PC-9 (cell line): ENCODE results near the gene FCGR2B. TPM values are rescaled to one million over a fixed set of nuclear protein-coding genes. Genes with fewer than 3 reads are reported as not detected.
A peak's percentile ranks its signal among the peaks of the same experiment; 100 is the strongest.
"Not testable (repeated sequence)": the region's sequence is repeated elsewhere in the genome, so short reads cannot be mapped to it uniquely, and the experiment has no call there.

ENCODE experiments used
- BruUV-seq: library from RNA; stranded (reverse); fragments of 400-500 nt; replicated peaks from 2 replicates; lab custom pipeline; 2021; lab: Mats Ljungman, UMichigan
- CTCF ChIA-PET: fragments of 300-600 bp; sonication (Branson Sonifier 250); formaldehyde crosslinking; loops from one replicate; lab custom pipeline; 2022; ENCODE audit warnings: antibody characterized with exemption; lab: Charles Lee
- POLR2A ChIA-PET: fragments of 300-600 bp; sonication (Branson Sonifier 250); formaldehyde crosslinking; loops from one replicate; lab custom pipeline; 2022; ENCODE audit warnings: antibody characterized with exemption; ENCODE audit not compliant: unreplicated experiment; lab: Charles Lee
- DNase-seq, 2 experiments: peaks; one replicate each; pipeline versions ENCODE4 v3.0.0 to v3.0.0-alpha.2; 2015 to 2022; ENCODE audit warnings: mixed read lengths in 1 of 2
- H2AFZ ChIP-seq: fragments of 200-600 bp; sonication (generic); 2 replicates; pipeline ENCODE4 v1.8.1; 2017; ENCODE audit warnings: antibody characterized with exemption
- H3F3A ChIP-seq: fragments of 200-600 bp; sonication (generic); 2 replicates; pipeline ENCODE4 v1.8.1; 2017; ENCODE audit warnings: antibody characterized with exemption, mild to moderate bottlenecking, low read depth; ENCODE audit not compliant: insufficient read depth
- H3K27ac ChIP-seq: fragments of 200-600 bp; sonication (generic); 2 replicates; pipeline ENCODE4 v1.6.1; 2016; ENCODE audit warnings: mixed run types
- H3K27me3 ChIP-seq: fragments of 200-600 bp; sonication (generic); 2 replicates; pipeline ENCODE4 v1.6.1; 2016; ENCODE audit warnings: low read depth, mixed run types; ENCODE audit not compliant: insufficient read depth
- H3K36me3 ChIP-seq: fragments of 200-600 bp; sonication (generic); 2 replicates; pipeline ENCODE4 v1.6.1; 2016; ENCODE audit warnings: low read depth, mixed run types
- H3K4me1 ChIP-seq: fragments of 200-600 bp; sonication (generic); replicated peaks from 2 replicates; pipeline ENCODE4 v1.6.1; 2016; ENCODE audit warnings: mixed run types; ENCODE audit not compliant: insufficient read depth
- H3K4me2 ChIP-seq: fragments of 200-600 bp; sonication (generic); 2 replicates; pipeline ENCODE4 v1.6.1; 2017; ENCODE audit warnings: mixed run types
- H3K4me3 ChIP-seq: fragments of 200-600 bp; sonication (generic); 2 replicates; pipeline ENCODE4 v1.6.1; 2016; ENCODE audit warnings: mixed run types
- H3K79me2 ChIP-seq: fragments of 200-600 bp; sonication (generic); 2 replicates; pipeline ENCODE4 v1.6.1; 2017; ENCODE audit warnings: low read depth, mixed run types
- H3K9me2 ChIP-seq: fragments of 200-600 bp; sonication (generic); 2 replicates; pipeline ENCODE4 v1.8.1; 2017; ENCODE audit warnings: mild to moderate bottlenecking; ENCODE audit not compliant: insufficient read depth
- H3K9me3 ChIP-seq: fragments of 200-600 bp; sonication (generic); 2 replicates; pipeline ENCODE4 v1.8.1; 2016; ENCODE audit warnings: low read depth; ENCODE audit not compliant: insufficient read depth
- H4K20me1 ChIP-seq: fragments of 200-600 bp; sonication (generic); 2 replicates; pipeline ENCODE4 v1.8.1; 2017; ENCODE audit not compliant: insufficient read depth
- EZH2 ChIP-seq: fragments of 200-600 bp; sonication (generic); IDR thresholded peaks from 2 replicates; pipeline ENCODE4 v1.8.0; 2017; ENCODE audit warnings: antibody characterized with exemption, low read depth
- intact Hi-C: fragments of 100-400 bp; cut with micrococcal nuclease; formaldehyde crosslinking; loops from one replicate; pipeline ENCODE4 v1.10.0; 2022; ENCODE audit not compliant: unreplicated experiment
- total RNA-seq: library from RNA; stranded (reverse); gene quantifications from 2 replicates; pipeline ENCODE4 v1.2.3, GENCODE V29; 2021
- TF ChIP-seq, protein P1 (sequence below): fragments of 200-600 bp; sonication (generic); conservative IDR thresholded peaks from 2 replicates; pipeline ENCODE4 v1.6.1; 2017; ENCODE audit warnings: mixed run types, antibody characterized with exemption, mild to moderate bottlenecking, moderate library complexity

The FCGR2B gene
- total RNA-seq, 1 experiment from 2014 or later, result not detected

DNA sequence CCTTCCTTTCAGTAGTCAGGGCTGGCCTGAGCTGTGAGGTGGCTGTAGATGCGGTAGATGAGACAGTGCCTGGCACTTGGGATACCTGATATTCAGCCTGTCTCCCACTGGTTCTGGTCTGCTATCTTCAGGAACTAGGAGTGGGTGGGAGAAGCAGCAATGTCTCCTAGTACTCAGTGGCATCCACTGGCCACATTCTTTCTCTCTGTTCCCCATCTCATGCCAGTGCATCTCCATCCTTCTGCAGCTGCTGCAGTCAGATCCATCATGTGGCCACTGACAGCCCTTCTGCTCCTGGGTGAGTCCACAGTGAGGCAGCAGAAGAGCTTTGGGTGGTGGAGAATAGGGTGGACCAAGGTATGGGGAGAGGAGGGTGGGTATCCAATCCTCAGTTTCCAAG lies 59.5 kb downstream of the FCGR2B start:
- no peak overlapping the region for H3K4me2 ChIP-seq

DNA sequence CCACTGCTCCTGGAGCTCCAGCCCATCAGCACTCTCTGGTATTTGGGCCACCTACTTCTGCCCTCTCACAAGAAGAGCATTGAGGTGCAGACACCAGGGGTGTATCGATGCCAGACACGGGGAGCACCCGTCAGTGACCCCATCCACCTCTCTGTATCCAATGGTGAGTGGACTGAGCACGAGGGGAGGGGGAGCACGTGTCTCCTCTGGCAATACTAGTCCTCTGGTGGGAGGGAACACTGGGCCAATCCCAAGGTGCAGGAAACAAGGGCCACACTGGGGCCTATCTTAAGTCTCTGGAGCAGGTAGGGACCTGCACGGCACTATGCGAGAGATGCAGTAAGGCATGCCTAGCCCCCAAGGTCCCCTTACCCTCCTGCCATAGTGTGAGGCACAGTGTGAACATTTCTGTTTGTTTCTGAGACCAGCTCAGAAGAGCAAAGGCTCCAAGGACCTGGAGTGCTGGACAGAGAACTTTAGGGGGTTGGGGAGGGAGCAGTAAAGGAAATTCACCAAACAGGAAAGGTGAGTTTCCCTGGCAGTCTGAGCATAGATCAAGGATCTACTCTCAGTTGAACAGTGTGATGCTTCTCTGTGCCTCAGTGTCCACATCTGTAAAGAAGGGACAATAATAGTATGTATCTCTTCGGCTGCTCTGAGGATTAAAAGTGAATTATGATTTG lies 60.7 kb downstream of the FCGR2B start:
- peaks cover 18% of the 10 kb centered on the region for H3K79me2 ChIP-seq
- peak; percentile 20 to 61 for DNase-seq
- intact Hi-C loops, result no loop called here
- no peaks in the 10 kb centered on the region for H3K27me3 ChIP-seq
- H2AFZ ChIP-seq, result no peak overlapping the region
- POLR2A ChIA-PET, result no interaction called here
- H3K27ac ChIP-seq, result no peak overlapping the region
- peaks cover 49% of the 10 kb centered on the region for H3K4me1 ChIP-seq
- H3K36me3 ChIP-seq, result no peaks in the 10 kb centered on the region
- peak overlapping the region; percentile 32 for H3K4me2 ChIP-seq
- H3F3A ChIP-seq, result 0 out of 2 replicates have a peak, but pooled peaks cover 4% of the 10 kb centered on the region
- CTCF ChIA-PET, result no interaction called here
- H3K9me2 ChIP-seq, result no peaks in the 10 kb centered on the region
- H3K9me3 ChIP-seq, result no peaks in the 10 kb centered on the region
- no TSS peak for BruUV-seq
- H4K20me1 ChIP-seq, result no peaks in the 10 kb centered on the region
- H3K4me3 ChIP-seq, result no peak overlapping the region
- no peak for TF ChIP-seq EZH2
- TF ChIP-seq, protein P1, sequence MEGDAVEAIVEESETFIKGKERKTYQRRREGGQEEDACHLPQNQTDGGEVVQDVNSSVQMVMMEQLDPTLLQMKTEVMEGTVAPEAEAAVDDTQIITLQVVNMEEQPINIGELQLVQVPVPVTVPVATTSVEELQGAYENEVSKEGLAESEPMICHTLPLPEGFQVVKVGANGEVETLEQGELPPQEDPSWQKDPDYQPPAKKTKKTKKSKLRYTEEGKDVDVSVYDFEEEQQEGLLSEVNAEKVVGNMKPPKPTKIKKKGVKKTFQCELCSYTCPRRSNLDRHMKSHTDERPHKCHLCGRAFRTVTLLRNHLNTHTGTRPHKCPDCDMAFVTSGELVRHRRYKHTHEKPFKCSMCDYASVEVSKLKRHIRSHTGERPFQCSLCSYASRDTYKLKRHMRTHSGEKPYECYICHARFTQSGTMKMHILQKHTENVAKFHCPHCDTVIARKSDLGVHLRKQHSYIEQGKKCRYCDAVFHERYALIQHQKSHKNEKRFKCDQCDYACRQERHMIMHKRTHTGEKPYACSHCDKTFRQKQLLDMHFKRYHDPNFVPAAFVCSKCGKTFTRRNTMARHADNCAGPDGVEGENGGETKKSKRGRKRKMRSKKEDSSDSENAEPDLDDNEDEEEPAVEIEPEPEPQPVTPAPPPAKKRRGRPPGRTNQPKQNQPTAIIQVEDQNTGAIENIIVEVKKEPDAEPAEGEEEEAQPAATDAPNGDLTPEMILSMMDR, result no peak

More for the DNA sequence above, 59.5 kb downstream of the FCGR2B start:
- no peak for DNase-seq
- H3K9me3 ChIP-seq, result no peaks in the 10 kb centered on the region
- no peak overlapping the region for H3K4me3 ChIP-seq
- POLR2A ChIA-PET, result no interaction called here
- no TSS peak for BruUV-seq
- H3F3A ChIP-seq, result 0 out of 2 replicates have a peak, but pooled peaks cover under 1% of the 10 kb centered on the region
- H3K27ac ChIP-seq, result no peak overlapping the region
- intact Hi-C loops, result no loop called here
- H4K20me1 ChIP-seq, result no peaks in the 10 kb centered on the region
- no peaks in the 10 kb centered on the region for H3K27me3 ChIP-seq
- CTCF ChIA-PET, result no interaction called here
- TF ChIP-seq, protein P1, result no peak
- no peak for TF ChIP-seq EZH2
- H3K9me2 ChIP-seq, result no peaks in the 10 kb centered on the region
- no peak overlapping the region for H2AFZ ChIP-seq
- H3K36me3 ChIP-seq, result no peaks in the 10 kb centered on the region
- peaks cover 46% of the 10 kb centered on the region for H3K4me1 ChIP-seq
- H3K79me2 ChIP-seq, result peaks cover 12% of the 10 kb centered on the region

DNA sequence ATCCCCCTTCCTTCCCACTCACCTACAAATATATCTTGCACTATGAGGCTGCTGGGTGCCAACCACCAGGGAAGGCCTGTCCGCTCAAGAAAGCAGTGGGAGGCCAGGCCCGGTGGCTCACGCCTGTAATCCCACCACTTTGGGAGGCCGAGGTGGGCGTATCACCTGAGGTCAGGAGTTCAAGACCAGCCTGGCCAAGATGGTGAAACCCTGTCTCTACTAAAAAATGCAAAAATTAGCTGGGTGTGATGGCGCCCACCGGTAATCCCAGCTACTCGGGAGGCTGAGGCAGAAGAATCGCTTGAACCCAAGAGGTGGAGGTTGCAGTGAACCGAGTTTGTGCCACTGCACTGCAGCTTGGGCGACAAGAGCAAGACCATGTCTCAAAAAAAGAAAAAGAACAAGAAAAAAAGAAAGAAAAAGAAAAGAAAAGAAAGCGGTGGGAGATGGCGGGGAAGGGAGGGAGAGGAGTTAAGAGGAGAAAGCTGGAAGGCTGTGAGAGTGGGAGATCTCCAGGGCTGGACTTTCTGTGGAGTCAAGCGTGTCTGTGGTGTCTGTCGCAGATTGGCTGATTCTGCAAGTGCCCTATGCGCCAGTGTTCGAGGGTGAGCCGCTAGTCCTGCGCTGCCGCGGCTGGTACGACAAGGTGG lies 62.4 kb downstream of the FCGR2B start:
- Histone ChIP-seq H3K4me2 (peak overlapping the region; percentile 99), H3K27ac (peak overlapping the region; percentile 69), H3K79me2 (peaks cover 18% of the 10 kb centered on the region), H3F3A (peaks cover 21% of the 10 kb centered on the region), H3K4me3 (peak overlapping the region; percentile 97), H2AFZ (peak overlapping the region; percentile 88), H3K4me1 (peaks cover 61% of the 10 kb centered on the region)
- H3K9me3 ChIP-seq, H3K36me3 ChIP-seq, intact Hi-C loops, CTCF ChIA-PET, H3K9me2 ChIP-seq, H3K27me3 ChIP-seq, H4K20me1 ChIP-seq, BruUV-seq, DNase-seq: not testable (repeated sequence)
- POLR2A ChIA-PET, result interaction anchor here (0.6 kb wide), 1 partner anchor 652 kb away, joined by 6 read pairs; no protein-coding TSS in a partner anchor
